HepG2 (cell line): ENCODE measurements around the gene ALG13.

ENCODE experiments used
- ATF3 ChIP-seq: sonication (generic); formaldehyde crosslinking; IDR thresholded peaks from 2 replicates; pipeline ENCODE4 v1.4.0; 2020; ENCODE audit warnings: missing genetic modification reagents
- BHLHE40 ChIP-seq: IDR thresholded peaks from 2 replicates; pipeline ENCODE4 v1.6.1; 2011; ENCODE audit warnings: low read length, improper control_type of control experiment
- CHD4 ChIP-seq: fragments of 200-600 bp; sonication (generic); IDR thresholded peaks from 2 replicates; pipeline ENCODE4 v1.7.0; 2017; ENCODE audit warnings: mild to moderate bottlenecking, low read length, borderline replicate concordance
- CTCF ChIP-seq: sonication (generic); formaldehyde crosslinking; IDR thresholded peaks from 2 replicates; pipeline ENCODE4 v1.5.0; 2020; ENCODE audit warnings: mild to moderate bottlenecking, missing genetic modification reagents, moderate library complexity
- HMG20A ChIP-seq: IDR thresholded peaks from 2 replicates; pipeline ENCODE4 v1.6.1; 2016; ENCODE audit warnings: borderline replicate concordance
- KLF13 ChIP-seq: sonication (generic); formaldehyde crosslinking; IDR thresholded peaks from 2 replicates; pipeline ENCODE4 v1.4.0; 2020; ENCODE audit warnings: mild to moderate bottlenecking, missing genetic modification reagents
- U2AF1 ChIP-seq: fragments of 200-400 bp; formaldehyde crosslinking; optimal IDR thresholded peaks from 2 replicates; pipeline ENCODE3; 2017; ENCODE audit warnings: mild to moderate bottlenecking, low read depth, low read length
- ZBTB1 ChIP-seq: sonication (generic); formaldehyde crosslinking; IDR thresholded peaks from 2 replicates; pipeline ENCODE4 v1.4.0; 2020; ENCODE audit warnings: missing genetic modification reagents, borderline replicate concordance
- TF ChIP-seq, protein P1 (sequence below): IDR thresholded peaks from 2 replicates; pipeline ENCODE4 v1.6.1; 2016; ENCODE audit warnings: missing compliant biosample characterization, missing genetic modification reagents, borderline replicate concordance

GRCh38 chrX:111634823-111635729, 45.9 kb upstream of the ALG13 start:
- TF ChIP-seq ZBTB1 (no peak), HMG20A (no peak), BHLHE40 (no peak), ATF3 (CRISPR knock-in tag) (no peak), U2AF1 (no peak), CTCF (CRISPR knock-in tag) (no peak), KLF13 (no peak), CHD4 (no peak)
- TF ChIP-seq, protein P1, sequence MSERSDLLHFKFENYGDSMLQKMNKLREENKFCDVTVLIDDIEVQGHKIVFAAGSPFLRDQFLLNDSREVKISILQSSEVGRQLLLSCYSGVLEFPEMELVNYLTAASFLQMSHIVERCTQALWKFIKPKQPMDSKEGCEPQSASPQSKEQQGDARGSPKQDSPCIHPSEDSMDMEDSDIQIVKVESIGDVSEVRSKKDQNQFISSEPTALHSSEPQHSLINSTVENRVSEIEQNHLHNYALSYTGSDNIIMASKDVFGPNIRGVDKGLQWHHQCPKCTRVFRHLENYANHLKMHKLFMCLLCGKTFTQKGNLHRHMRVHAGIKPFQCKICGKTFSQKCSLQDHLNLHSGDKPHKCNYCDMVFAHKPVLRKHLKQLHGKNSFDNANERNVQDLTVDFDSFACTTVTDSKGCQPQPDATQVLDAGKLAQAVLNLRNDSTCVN: no peak
